ENCODE data around the gene FRMD3.
A peak's percentile ranks its signal among the peaks of the same experiment; 100 is the strongest.

FRMD3 gene

GRCh38 chr9:83473488-83473971, 64.7 kb downstream of the FRMD3 start:
- Mint-ChIP-seq H3K4me1 (ENCODE audit: low read depth) (peaks cover 9% of the 10 kb centered on the region), H3K9me3 (peaks cover 6% of the 10 kb centered on the region), H3K27ac (peak overlapping the region; percentile 55)

GRCh38 chr9:83472764-83473163, 65.4 kb downstream of the FRMD3 start:
- peaks cover 6% of the 10 kb centered on the region for H3K9me3 Mint-ChIP-seq
- peaks cover 30% of the 10 kb centered on the region for H3K27me3 Mint-ChIP-seq (ENCODE audit: low read depth)
- H3K27ac Mint-ChIP-seq = peak overlapping the region; percentile 55
- no peaks in the 10 kb centered on the region for H3K36me3 Mint-ChIP-seq (ENCODE audit: low read depth)
- peaks cover 9% of the 10 kb centered on the region for H3K4me1 Mint-ChIP-seq (ENCODE audit: low read depth)
- H3K4me3 Mint-ChIP-seq = peak overlapping the region; percentile 52

More at GRCh38 chr9:83473488-83473971, 64.7 kb downstream of the FRMD3 start:
- Mint-ChIP-seq H3K27me3 (ENCODE audit: low read depth) (peaks cover 29% of the 10 kb centered on the region), H3K4me3 (peak overlapping the region; percentile 52), H3K36me3 (ENCODE audit: low read depth) (no peaks in the 10 kb centered on the region)

GRCh38 chr9:83472221-83472665, 66.0 kb downstream of the FRMD3 start:
- no peak overlapping the region for H3K27ac Mint-ChIP-seq

GRCh38 chr9:83471241-83471640, 67.0 kb downstream of the FRMD3 start:
- H3K27ac Mint-ChIP-seq = no peak overlapping the region
- H3K9me3 Mint-ChIP-seq = peaks cover 6% of the 10 kb centered on the region
- H3K4me3 Mint-ChIP-seq = no peak overlapping the region
- no peaks in the 10 kb centered on the region for H3K36me3 Mint-ChIP-seq (ENCODE audit: low read depth)
- peaks cover 9% of the 10 kb centered on the region for H3K4me1 Mint-ChIP-seq (ENCODE audit: low read depth)
- peaks cover 35% of the 10 kb centered on the region for H3K27me3 Mint-ChIP-seq (ENCODE audit: low read depth)

More at GRCh38 chr9:83472221-83472665, 66.0 kb downstream of the FRMD3 start:
- Mint-ChIP-seq H3K4me1 (ENCODE audit: low read depth) (peaks cover 9% of the 10 kb centered on the region), H3K4me3 (no peak overlapping the region), H3K9me3 (peaks cover 6% of the 10 kb centered on the region), H3K27me3 (ENCODE audit: low read depth) (peaks cover 35% of the 10 kb centered on the region), H3K36me3 (ENCODE audit: low read depth) (no peaks in the 10 kb centered on the region)

GRCh38 chr9:83469722-83470121, 68.5 kb downstream of the FRMD3 start:
- Mint-ChIP-seq H3K9me3 (peaks cover 6% of the 10 kb centered on the region), H3K27ac (no peak overlapping the region), H3K36me3 (ENCODE audit: low read depth) (no peaks in the 10 kb centered on the region), H3K4me3 (no peak overlapping the region), H3K27me3 (ENCODE audit: low read depth) (peaks cover 35% of the 10 kb centered on the region), H3K4me1 (ENCODE audit: low read depth) (peaks cover 9% of the 10 kb centered on the region)

- Mint-ChIP-seq H3K4me3 (no peak overlapping the region), H3K27me3 (ENCODE audit: low read depth) (peaks cover 35% of the 10 kb centered on the region)
Measured at GRCh38 chr9:83468821-83469220, 69.4 kb downstream of the FRMD3 start.

GRCh38 chr9:83466877-83467276, 71.3 kb downstream of the FRMD3 start:
- Mint-ChIP-seq H3K27ac (no peak overlapping the region), H3K36me3 (ENCODE audit: low read depth) (no peaks in the 10 kb centered on the region), H3K27me3 (ENCODE audit: low read depth) (peaks cover 26% of the 10 kb centered on the region), H3K9me3 (no peaks in the 10 kb centered on the region), H3K4me3 (no peak overlapping the region), H3K4me1 (ENCODE audit: low read depth) (no peaks in the 10 kb centered on the region)

More at GRCh38 chr9:83468821-83469220, 69.4 kb downstream of the FRMD3 start:
- Mint-ChIP-seq H3K4me1 (ENCODE audit: low read depth) (peaks cover 9% of the 10 kb centered on the region), H3K9me3 (peaks cover 6% of the 10 kb centered on the region), H3K27ac (no peak overlapping the region), H3K36me3 (ENCODE audit: low read depth) (no peaks in the 10 kb centered on the region)

GRCh38 chr9:83466351-83466750, 71.8 kb downstream of the FRMD3 start:
- no peaks in the 10 kb centered on the region for H3K36me3 Mint-ChIP-seq (ENCODE audit: low read depth)
- no peaks in the 10 kb centered on the region for H3K9me3 Mint-ChIP-seq
- no peak overlapping the region for H3K27ac Mint-ChIP-seq
- no peak overlapping the region for H3K4me3 Mint-ChIP-seq
- peaks cover 24% of the 10 kb centered on the region for H3K27me3 Mint-ChIP-seq (ENCODE audit: low read depth)
- H3K4me1 Mint-ChIP-seq (ENCODE audit: low read depth) = no peaks in the 10 kb centered on the region

- Mint-ChIP-seq H3K9me3 (no peaks in the 10 kb centered on the region), H3K36me3 (ENCODE audit: low read depth) (no peaks in the 10 kb centered on the region), H3K27me3 (ENCODE audit: low read depth) (no peaks in the 10 kb centered on the region), H3K27ac (no peak overlapping the region), H3K4me1 (ENCODE audit: low read depth) (no peaks in the 10 kb centered on the region), H3K4me3 (no peak overlapping the region)
Measured at GRCh38 chr9:83459830-83460229, 78.4 kb downstream of the FRMD3 start.

GRCh38 chr9:83458530-83458929, 79.7 kb downstream of the FRMD3 start:
- no peaks in the 10 kb centered on the region for H3K4me1 Mint-ChIP-seq (ENCODE audit: low read depth)
- no peaks in the 10 kb centered on the region for H3K9me3 Mint-ChIP-seq
- H3K27me3 Mint-ChIP-seq (ENCODE audit: low read depth) = no peaks in the 10 kb centered on the region
- no peak overlapping the region for H3K27ac Mint-ChIP-seq
- no peaks in the 10 kb centered on the region for H3K36me3 Mint-ChIP-seq (ENCODE audit: low read depth)
- no peak overlapping the region for H3K4me3 Mint-ChIP-seq

- Mint-ChIP-seq H3K4me3 (no peak overlapping the region), H3K27ac (no peak overlapping the region), H3K27me3 (ENCODE audit: low read depth) (no peaks in the 10 kb centered on the region), H3K4me1 (ENCODE audit: low read depth) (no peaks in the 10 kb centered on the region), H3K36me3 (ENCODE audit: low read depth) (no peaks in the 10 kb centered on the region), H3K9me3 (no peaks in the 10 kb centered on the region)
Measured at GRCh38 chr9:83457005-83457404, 81.2 kb downstream of the FRMD3 start.

- H3K27me3 Mint-ChIP-seq (ENCODE audit: low read depth) = no peaks in the 10 kb centered on the region
- no peaks in the 10 kb centered on the region for H3K4me1 Mint-ChIP-seq (ENCODE audit: low read depth)
- no peak overlapping the region for H3K27ac Mint-ChIP-seq
- H3K36me3 Mint-ChIP-seq (ENCODE audit: low read depth) = no peaks in the 10 kb centered on the region
- no peak overlapping the region for H3K4me3 Mint-ChIP-seq
- no peaks in the 10 kb centered on the region for H3K9me3 Mint-ChIP-seq
Measured at GRCh38 chr9:83456226-83456625, 82.0 kb downstream of the FRMD3 start.

GRCh38 chr9:83454076-83454475, 84.1 kb downstream of the FRMD3 start:
- Mint-ChIP-seq H3K27ac (no peak overlapping the region), H3K36me3 (ENCODE audit: low read depth) (no peaks in the 10 kb centered on the region), H3K4me1 (ENCODE audit: low read depth) (no peaks in the 10 kb centered on the region), H3K27me3 (ENCODE audit: low read depth) (no peaks in the 10 kb centered on the region), H3K9me3 (no peaks in the 10 kb centered on the region), H3K4me3 (no peak overlapping the region)

GRCh38 chr9:83451308-83451707, 86.9 kb downstream of the FRMD3 start:
- H3K4me1 Mint-ChIP-seq (ENCODE audit: low read depth) = no peaks in the 10 kb centered on the region
- no peak overlapping the region for H3K4me3 Mint-ChIP-seq
- H3K36me3 Mint-ChIP-seq (ENCODE audit: low read depth) = no peaks in the 10 kb centered on the region
- no peak overlapping the region for H3K27ac Mint-ChIP-seq
- no peaks in the 10 kb centered on the region for H3K27me3 Mint-ChIP-seq (ENCODE audit: low read depth)
- no peaks in the 10 kb centered on the region for H3K9me3 Mint-ChIP-seq

- H3K27me3 Mint-ChIP-seq (ENCODE audit: low read depth) = no peaks in the 10 kb centered on the region
- H3K4me3 Mint-ChIP-seq = no peak overlapping the region
- no peak overlapping the region for H3K27ac Mint-ChIP-seq
- H3K36me3 Mint-ChIP-seq (ENCODE audit: low read depth) = no peaks in the 10 kb centered on the region
- no peaks in the 10 kb centered on the region for H3K4me1 Mint-ChIP-seq (ENCODE audit: low read depth)
- no peaks in the 10 kb centered on the region for H3K9me3 Mint-ChIP-seq
Measured at GRCh38 chr9:83449983-83450382, 88.2 kb downstream of the FRMD3 start.

GRCh38 chr9:83449166-83449565, 89.0 kb downstream of the FRMD3 start:
- Mint-ChIP-seq H3K36me3 (ENCODE audit: low read depth) (no peaks in the 10 kb centered on the region), H3K27me3 (ENCODE audit: low read depth) (no peaks in the 10 kb centered on the region), H3K9me3 (no peaks in the 10 kb centered on the region), H3K4me1 (ENCODE audit: low read depth) (no peaks in the 10 kb centered on the region), H3K4me3 (no peak overlapping the region), H3K27ac (no peak overlapping the region)

Measured in T-helper 1 cell treated with Interleukin-12 subunit alpha and Interleukin-12 subunit beta and Interleukin-4 antibody, amounts not matched to agents 30 μg/mL and 1 μg/mL, for 36 hours (primary cell).